HepG2 (cell line): ENCODE measurements around the gene IGSF8. TPM values are rescaled to one million over a fixed set of nuclear protein-coding genes. Genes with fewer than 3 reads are reported as not detected.

Source experiments
- ATAC-seq: fragments of 200-7000 bp; cut with Tn5 transposase; 3 replicates; pipeline ENCODE4 v1.9.1; 2020; ENCODE audit warnings: mild to moderate bottlenecking, moderate library complexity
- BruUV-seq: library from RNA; stranded (reverse); fragments of 400-500 nt; replicated peaks from 2 replicates; lab custom pipeline; 2021; lab: Mats Ljungman, UMichigan
- CTCF ChIA-PET: fragments of 300-600 bp; formaldehyde crosslinking; extraction: SDS; loops from one replicate; lab custom pipeline; 2021; ENCODE audit warnings: low total read pairs, inconsistent platforms, low intra/inter-chr PET ratio; lab: Yijun Ruan, JAX
- POLR2A ChIA-PET: fragments of 350-600 bp; sonication (Branson Sonifier 250); formaldehyde crosslinking; loops from one replicate; lab custom pipeline; 2020; ENCODE audit warnings: antibody characterized with exemption, inconsistent platforms; lab: Yijun Ruan, JAX
- DNase-seq: peaks from one replicate; pipeline ENCODE4 v3.0.0-alpha.2; 2015; ENCODE audit warnings: low spot score
- FAIRE-seq: peaks from 3 replicates; lab custom pipeline; 2011; peaks lifted over from hg19 to GRCh38; lab: Jason Lieb, UNC
- H2AFZ ChIP-seq: one replicate; pipeline ENCODE4 v1.6.1; 2011; ENCODE audit warnings: low read length, inconsistent platforms
- H3K27ac ChIP-seq: fragments of 300-600 bp; 3 replicates; pipeline ENCODE4 v1.8.0; 2011; ENCODE audit warnings: mixed run types, mild to moderate bottlenecking, mixed read lengths, low read length, inconsistent platforms; ENCODE audit not compliant: insufficient read depth; ENCODE audit errors: extremely low read length
- H3K27me3 ChIP-seq, 2 experiments: fragments of 200-600 bp in 1 of 2; 2 replicates in 1 of 2; 3 replicates in 1 of 2; pipeline versions ENCODE4 v1.6.0 to v1.8.0; 2011; ENCODE audit warnings: low read length in 2 of 2, mild to moderate bottlenecking in 2 of 2, moderate library complexity in 2 of 2, inconsistent platforms in 1 of 2; ENCODE audit not compliant: insufficient read depth in 2 of 2, control insufficient read depth in 1 of 2
- H3K36me3 ChIP-seq, 2 experiments: fragments of 200-600 bp in 1 of 2; replicated peaks in 1 of 2; 2 replicates in 1 of 2; 3 replicates in 1 of 2; pipeline versions ENCODE4 v1.5.1 to v1.8.0; 2011; ENCODE audit warnings: low read length in 2 of 2, inconsistent platforms in 1 of 2; ENCODE audit not compliant: insufficient read depth in 2 of 2, control insufficient read depth in 1 of 2
- H3K4me1 ChIP-seq: 2 replicates; pipeline ENCODE4 v1.5.1; 2012; ENCODE audit warnings: low read length, inconsistent platforms; ENCODE audit not compliant: insufficient read depth
- H3K4me2 ChIP-seq: 2 replicates; pipeline ENCODE4 v1.6.0; 2011; ENCODE audit warnings: low read depth, low read length, inconsistent platforms
- H3K4me3 ChIP-seq, 3 experiments: fragments of 200-600 bp in 1 of 3; sonication (generic), shearing (Covaris generic) in 1 of 3; replicated peaks in 1 of 3; 2 replicates each; pipeline ENCODE4 v1.5.1; 2011 to 2016; ENCODE audit warnings: low read length in 3 of 3, inconsistent platforms in 2 of 3, low read depth in 2 of 3, mild to moderate bottlenecking in 2 of 3, control low read depth in 1 of 3, mixed read lengths in 1 of 3; ENCODE audit not compliant: insufficient read depth in 1 of 3
- H3K79me2 ChIP-seq: one replicate; pipeline ENCODE4 v1.6.1; 2011; ENCODE audit warnings: low read length, inconsistent platforms; ENCODE audit not compliant: insufficient read depth
- H3K9ac ChIP-seq: 2 replicates; pipeline ENCODE4 v1.6.0; 2011; ENCODE audit warnings: mild to moderate bottlenecking, low read depth, low read length, inconsistent platforms; ENCODE audit not compliant: insufficient read depth
- H3K9me3 ChIP-seq: 2 replicates; pipeline ENCODE4 v1.5.1; 2012; ENCODE audit warnings: mild to moderate bottlenecking, low read length
- H4K20me1 ChIP-seq: 2 replicates; pipeline ENCODE4 v1.6.0; 2011; ENCODE audit warnings: inconsistent platforms, mild to moderate bottlenecking, low read length, moderate library complexity; ENCODE audit not compliant: insufficient read depth
- HNRNPL ChIP-seq: fragments of 200-400 bp; formaldehyde crosslinking; IDR thresholded peaks from 2 replicates; pipeline ENCODE4 v1.6.1; 2017; ENCODE audit warnings: mild to moderate bottlenecking, low read depth, low read length
- ZNF382 ChIP-seq: sonication (generic); formaldehyde crosslinking; IDR thresholded peaks from 2 replicates; pipeline ENCODE4 v1.5.0; 2020; ENCODE audit warnings: missing genetic modification reagents, mild to moderate bottlenecking, borderline replicate concordance
- ZNF687 ChIP-seq: sonication (generic); formaldehyde crosslinking; IDR thresholded peaks from 2 replicates; pipeline ENCODE4 v1.5.1; 2020; ENCODE audit warnings: mild to moderate bottlenecking, missing genetic modification reagents, moderate library complexity
- WGBS: methylation state at CpG from one replicate; pipeline ENCODE4 v1.1.6; 2017; ENCODE audit warnings: low lambda C conversion rate; 5-methylcytosine and 5-hydroxymethylcytosine counted together
- in situ Hi-C: cut with HindIII; loops from 2 replicates; pipeline ENCODE4 v1.10.0; 2017; ENCODE audit warnings: low pct_unique_long_range_greater_than_20kb; ENCODE audit not compliant: extremely low pct_ligation_motif_present
- intact Hi-C: fragments of 100-400 bp; cut with micrococcal nuclease; formaldehyde crosslinking; loops from one replicate; pipeline ENCODE4 v1.10.0; 2022; ENCODE audit not compliant: unreplicated experiment
- polyA plus RNA-seq, 8 experiments: library from polyadenylated mRNA; depleted of rRNA in 3 of 8; stranded (reverse) in 7 of 8; unstranded in 1 of 8; fragments of >200 nt; fragmentation: Illumina TruSeq in 4 of 8; extraction: Trizol in 4 of 8; gene quantifications; 2 replicates each; pipeline versions ENCODE4 v1.2.1 to v1.2.3, GENCODE V29; 2011 to 2016; ENCODE audit warnings: low read depth in 4 of 8, missing spikeins in 1 of 8, mixed read lengths in 1 of 8; ENCODE audit not compliant: insufficient read depth in 1 of 8
- total RNA-seq, 5 experiments: library from RNA; depleted of rRNA; stranded (reverse); fragments of >200 nt; fragmentation: Illumina TruSeq; extraction: Trizol; gene quantifications; 2 replicates each; pipeline ENCODE4 v1.2.3, GENCODE V29; 2016; ENCODE audit warnings: low read depth in 1 of 5

IGSF8 gene
- total and polyA plus RNA-seq, 2 of the 13 experiments (the other 11 are each of a cell fraction or from before 2014, with no cell fraction given): 24.0 to 41.0 TPM

- TF ChIP-seq ZNF687: peak; percentile 14
- TF ChIP-seq, all 625 proteins: peak for 8
Measured at GRCh38 chr1:160069460-160070231, 28.8 kb downstream of the IGSF8 start, which contains the start of gene KCNJ10 (continued).

GRCh38 chr1:160068225-160068624, 30.2 kb downstream of the IGSF8 start:
- FAIRE-seq (no peak), ATAC-seq (no peak), DNase-seq (no peak)
- H3K27me3 ChIP-seq: no peaks in the 10 kb centered on the region; a peak in 1 of 5 replicates
- in situ Hi-C loops: no loop called here
- intact Hi-C loops: no loop called here
- H3K36me3 ChIP-seq: no peaks in the 10 kb centered on the region; a peak in 1 of 5 replicates
- no peaks in the 10 kb centered on the region for H3K9me3 ChIP-seq
- peaks cover 3% of the 10 kb centered on the region for H3K79me2 ChIP-seq
- WGBS: 79% methylated on average over 5 of the region's 5 CpGs
- TF ChIP-seq HNRNPL (0 out of 2 replicates have a peak, but pooled peaks have one; percentile 28), ZNF382 (CRISPR knock-in tag) (no peak)
- no peaks in the 10 kb centered on the region for H4K20me1 ChIP-seq
- H3K4me3 ChIP-seq: peak overlapping the region in 1 of 3 experiments; percentile 24; a peak in 2 of 6 replicates
- no peak overlapping the region for H3K27ac ChIP-seq
- no TSS peak for BruUV-seq
- H2AFZ ChIP-seq: no peak overlapping the region
- peak overlapping the region; percentile 92 for H3K4me2 ChIP-seq
- no peak overlapping the region for H3K9ac ChIP-seq
- ChIA-PET CTCF (no interaction called here), POLR2A (interaction anchor here (0.7 to 3.4 kb wide), 3 partner anchors 15 to 30 kb away, joined by 3 to 25 read pairs (median 10); partner anchors contain the start of gene IGSF8)
- peaks cover 84% of the 10 kb centered on the region for H3K4me1 ChIP-seq
